Measurements from ENCODE around the gene ZDHHC1.
"Not testable (repeated sequence)": the region's sequence is repeated elsewhere in the genome, so short reads cannot be mapped to it uniquely, and the experiment has no call there.

The ZDHHC1 gene

GRCh38 chr16:67361038-67361437, 55.2 kb downstream of the ZDHHC1 start:
- no peak for DNase-seq (ENCODE audit: low read depth)

- not testable (repeated sequence) for DNase-seq (ENCODE audit: low read depth)
Measured at GRCh38 chr16:67359540-67360269, 56.6 kb downstream of the ZDHHC1 start.

GRCh38 chr16:67357561-67357960, 58.7 kb downstream of the ZDHHC1 start:
- no peak for DNase-seq (ENCODE audit: low read depth)

DNA sequence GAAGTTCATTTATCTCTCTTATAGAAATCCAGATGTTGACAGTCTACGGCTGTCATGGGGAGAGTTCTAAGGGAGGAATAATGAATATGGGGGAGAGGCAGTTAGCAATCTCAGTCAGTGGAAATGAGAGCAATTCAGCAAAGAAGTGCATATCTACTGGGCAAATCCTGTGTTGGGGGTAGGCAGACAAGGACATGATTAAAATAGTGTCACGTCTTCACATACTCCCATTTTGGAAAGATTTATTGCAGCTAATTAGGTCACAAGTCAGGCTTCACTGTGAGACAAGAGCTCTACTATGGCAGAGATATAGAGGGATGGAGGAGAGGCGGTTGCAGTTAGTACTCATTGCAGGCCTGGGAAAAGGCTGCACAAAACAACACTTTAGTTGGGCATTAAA, 59.9 kb downstream of the ZDHHC1 start:
- DNase-seq (ENCODE audit: low read depth), result no peak

GRCh38 chr16:67352463-67352862, 63.8 kb downstream of the ZDHHC1 start:
- not testable (repeated sequence) for DNase-seq (ENCODE audit: low read depth)

DNA sequence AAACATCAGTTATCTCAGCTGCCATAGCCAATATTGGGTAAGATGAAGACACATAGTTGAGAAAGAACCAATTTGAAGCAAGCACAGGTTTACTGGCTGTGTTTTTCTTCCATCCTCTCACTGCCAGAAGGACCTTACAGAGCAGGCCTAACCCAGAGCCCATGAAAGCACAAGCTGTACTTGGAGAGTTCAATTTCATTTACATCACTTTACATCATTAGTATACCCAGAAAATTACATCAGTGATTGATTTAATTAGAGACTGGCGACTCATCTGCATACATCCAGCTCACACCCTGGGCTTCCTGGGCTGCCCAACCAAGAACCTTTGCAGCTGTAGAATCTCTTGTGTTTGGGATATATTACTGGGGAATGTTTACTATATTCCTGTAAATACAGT, 66.0 kb downstream of the ZDHHC1 start:
- no peak for DNase-seq (ENCODE audit: low read depth)

- DNase-seq (ENCODE audit: low read depth), result no peak
Measured at GRCh38 chr16:67349172-67349571, 67.1 kb downstream of the ZDHHC1 start.

DNA sequence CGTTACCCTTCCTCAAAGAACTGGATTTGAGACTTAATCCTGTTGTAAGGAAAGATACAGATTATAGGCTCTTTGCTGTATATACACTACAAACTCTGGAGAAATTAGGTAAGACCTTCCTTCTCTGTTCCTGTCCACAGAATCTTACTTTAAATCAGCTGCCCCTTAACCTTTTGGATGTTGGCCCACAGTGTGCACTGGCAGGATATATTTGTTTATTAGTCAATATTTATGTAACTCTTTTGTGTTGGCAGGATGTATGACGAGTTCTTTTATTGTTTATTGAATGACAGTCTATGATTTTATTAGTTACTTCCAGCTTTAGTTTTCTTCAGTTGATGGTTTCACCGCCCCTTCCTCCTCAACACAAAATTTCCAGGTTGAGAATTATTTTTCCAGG, 69.9 kb downstream of the ZDHHC1 start:
- no peak for DNase-seq (ENCODE audit: low read depth)

DNA sequence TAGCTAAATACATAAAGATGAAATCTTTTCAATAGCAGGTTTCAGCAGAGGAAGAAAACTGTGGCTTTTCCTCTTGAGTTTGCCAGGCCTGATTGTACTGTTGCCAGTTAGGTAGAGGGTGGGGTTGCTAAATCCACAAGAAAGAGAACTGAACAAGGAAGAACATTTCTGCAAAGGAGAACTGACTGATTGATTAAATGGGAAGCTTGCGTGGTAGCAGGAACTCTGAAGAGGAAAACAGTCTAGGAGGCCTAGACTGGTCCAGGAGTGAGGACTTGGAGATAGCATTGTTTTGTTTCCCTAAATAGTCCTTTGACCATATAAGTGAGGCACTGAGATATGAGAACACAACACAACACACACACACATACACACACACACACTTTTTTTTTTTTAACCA, 70.9 kb downstream of the ZDHHC1 start:
- DNase-seq (ENCODE audit: low read depth), result no peak

Measured in stromal cell of bone marrow (primary cell).